ENCODE results near the gene BIVM. TPM values are rescaled to one million over a fixed set of nuclear protein-coding genes. Genes with fewer than 3 reads are reported as not detected.

The BIVM gene
- total RNA-seq, 3 donors from 2014 or later (not counting 1 experiment from before 2014, with no cell fraction given) = 16.7 to 31.6 (median 21.2) TPM

- intact Hi-C loops (cut with micrococcal nuclease) = loop anchor here (1.0 to 2.0 kb wide), 3 partner anchors 46 to 266 kb away; no protein-coding TSS in a partner anchor
- H3K4me3 Mint-ChIP-seq = peak overlapping the region; percentile 99
- H3K27me3 Mint-ChIP-seq (ENCODE audit: low read depth in 2 of 2) = no peaks in the 10 kb centered on the region
- peak overlapping the region; percentile 96 to 98 for H3K27ac Mint-ChIP-seq
- Histone ChIP-seq H3K4me1 (ENCODE audit: control insufficient read depth, insufficient read depth, low read length) (peaks cover 20% of the 10 kb centered on the region), H3K4me3 (ENCODE audit: low read length) (peak overlapping the region; percentile 96), H3K9me3 (ENCODE audit: control insufficient read depth, insufficient read depth, low read length) (no peaks in the 10 kb centered on the region), H3K27ac (ENCODE audit: low read length) (peak overlapping the region; percentile 98), H3K27me3 (ENCODE audit: control insufficient read depth, insufficient read depth, low read length) (no peaks in the 10 kb centered on the region), H3K36me3 (ENCODE audit: control insufficient read depth, insufficient read depth, low read length) (peaks cover 2% of the 10 kb centered on the region)
- TF ChIP-seq CTCF (IDR thresholded peaks at IDR 0.05) = no peak
- H3K36me3 Mint-ChIP-seq = no peaks in the 10 kb centered on the region
- WGBS (ENCODE audit: insufficient coverage) = under 1% methylated on average over 26 of the region's 31 CpGs
- H3K9me3 Mint-ChIP-seq = no peaks in the 10 kb centered on the region
- DNase-seq (peak; percentile 42 to 76), ATAC-seq (peak; percentile 28 to 43 (median 32))
- peaks cover 43% of the 10 kb centered on the region in 2 donors for H3K4me1 Mint-ChIP-seq
These were observed 47.5 kb downstream of the BIVM start for GRCh38 chr13:102846261-102847015.

- peak; percentile 87 for TF ChIP-seq CTCF (IDR thresholded peaks at IDR 0.05)
These were observed 48.6 kb downstream of the BIVM start for GRCh38 chr13:102847272-102848234.

GRCh38 chr13:102848956-102849355, 50.0 kb downstream of the BIVM start:
- WGBS (ENCODE audit: insufficient coverage) = 85% methylated on average over 5 of the region's 6 CpGs
- peaks cover 22% of the 10 kb centered on the region for H3K4me1 ChIP-seq (ENCODE audit: control insufficient read depth, insufficient read depth, low read length)
- intact Hi-C loops (cut with micrococcal nuclease) = no loop called here
- Mint-ChIP-seq H3K27me3 (ENCODE audit: low read depth in 2 of 2) (no peaks in the 10 kb centered on the region), H3K4me3 (no peak overlapping the region), H3K27ac (peak overlapping the region; percentile 71 to 96), H3K4me1 (peaks cover 45 to 54% of the 10 kb centered on the region in 2 donors), H3K36me3 (no peaks in the 10 kb centered on the region), H3K9me3 (no peaks in the 10 kb centered on the region)
- peaks cover 17% of the 10 kb centered on the region for H3K36me3 ChIP-seq (ENCODE audit: control insufficient read depth, insufficient read depth, low read length)
- H3K4me3 ChIP-seq (ENCODE audit: low read length) = no peak overlapping the region
- ATAC-seq = no peak
- DNase-seq = no peak
- H3K27me3 ChIP-seq (ENCODE audit: control insufficient read depth, insufficient read depth, low read length) = no peaks in the 10 kb centered on the region
- H3K27ac ChIP-seq (ENCODE audit: low read length) = no peak overlapping the region
- no peak for TF ChIP-seq CTCF (IDR thresholded peaks at IDR 0.05)
- H3K9me3 ChIP-seq (ENCODE audit: control insufficient read depth, insufficient read depth, low read length) = no peaks in the 10 kb centered on the region

More at GRCh38 chr13:102847272-102848234, 48.6 kb downstream of the BIVM start:
- H3K9me3 ChIP-seq (ENCODE audit: control insufficient read depth, insufficient read depth, low read length) = no peaks in the 10 kb centered on the region
- H3K36me3 ChIP-seq (ENCODE audit: control insufficient read depth, insufficient read depth, low read length) = peaks cover 6% of the 10 kb centered on the region
- Mint-ChIP-seq H3K4me1 (peaks cover 43 to 45% of the 10 kb centered on the region in 2 donors), H3K4me3 (peak overlapping the region; percentile 99), H3K36me3 (no peaks in the 10 kb centered on the region), H3K27me3 (ENCODE audit: low read depth in 2 of 2) (no peaks in the 10 kb centered on the region), H3K27ac (peak overlapping the region; percentile 96 to 98), H3K9me3 (no peaks in the 10 kb centered on the region)
- ATAC-seq (no peak), DNase-seq (peak in 1 of 2 donors; percentile 74)
- peak overlapping the region; percentile 96 for H3K4me3 ChIP-seq (ENCODE audit: low read length)
- peaks cover 20% of the 10 kb centered on the region for H3K4me1 ChIP-seq (ENCODE audit: control insufficient read depth, insufficient read depth, low read length)
- no peaks in the 10 kb centered on the region for H3K27me3 ChIP-seq (ENCODE audit: control insufficient read depth, insufficient read depth, low read length)
- intact Hi-C loops (cut with micrococcal nuclease) = loop anchor here (1.0 to 2.0 kb wide), 3 partner anchors 47 to 267 kb away; no protein-coding TSS in a partner anchor
- WGBS (ENCODE audit: insufficient coverage) = 22% methylated on average over 5 of the region's 12 CpGs
- H3K27ac ChIP-seq (ENCODE audit: low read length) = peak overlapping the region; percentile 98
